HepG2 (cell line): ENCODE results near the gene KTI12. TPM values are rescaled to one million over a fixed set of nuclear protein-coding genes. Genes with fewer than 3 reads are reported as not detected.

Experiments used
- ATAC-seq: fragments of 200-7000 bp; cut with Tn5 transposase; 3 replicates; pipeline ENCODE4 v1.9.1; 2020; ENCODE audit warnings: mild to moderate bottlenecking, moderate library complexity
- BruUV-seq: library from RNA; stranded (reverse); fragments of 400-500 nt; replicated peaks from 2 replicates; lab custom pipeline; 2021; lab: Mats Ljungman, UMichigan
- CTCF ChIA-PET: fragments of 300-600 bp; formaldehyde crosslinking; extraction: SDS; loops from one replicate; lab custom pipeline; 2021; ENCODE audit warnings: low total read pairs, inconsistent platforms, low intra/inter-chr PET ratio; lab: Yijun Ruan, JAX
- POLR2A ChIA-PET: fragments of 350-600 bp; sonication (Branson Sonifier 250); formaldehyde crosslinking; loops from one replicate; lab custom pipeline; 2020; ENCODE audit warnings: antibody characterized with exemption, inconsistent platforms; lab: Yijun Ruan, JAX
- DNase-seq: peaks from one replicate; pipeline ENCODE4 v3.0.0-alpha.2; 2015; ENCODE audit warnings: low spot score
- FAIRE-seq: peaks from 3 replicates; lab custom pipeline; 2011; peaks lifted over from hg19 to GRCh38; lab: Jason Lieb, UNC
- H2AFZ ChIP-seq: one replicate; pipeline ENCODE4 v1.6.1; 2011; ENCODE audit warnings: low read length, inconsistent platforms
- H3K27ac ChIP-seq: fragments of 300-600 bp; 3 replicates; pipeline ENCODE4 v1.8.0; 2011; ENCODE audit warnings: mixed run types, mild to moderate bottlenecking, mixed read lengths, low read length, inconsistent platforms; ENCODE audit not compliant: insufficient read depth; ENCODE audit errors: extremely low read length
- H3K27me3 ChIP-seq, 2 experiments: fragments of 200-600 bp in 1 of 2; 2 replicates in 1 of 2; 3 replicates in 1 of 2; pipeline versions ENCODE4 v1.6.0 to v1.8.0; 2011; ENCODE audit warnings: low read length in 2 of 2, mild to moderate bottlenecking in 2 of 2, moderate library complexity in 2 of 2, inconsistent platforms in 1 of 2; ENCODE audit not compliant: insufficient read depth in 2 of 2, control insufficient read depth in 1 of 2
- H3K36me3 ChIP-seq, 2 experiments: fragments of 200-600 bp in 1 of 2; replicated peaks in 1 of 2; 2 replicates in 1 of 2; 3 replicates in 1 of 2; pipeline versions ENCODE4 v1.5.1 to v1.8.0; 2011; ENCODE audit warnings: low read length in 2 of 2, inconsistent platforms in 1 of 2; ENCODE audit not compliant: insufficient read depth in 2 of 2, control insufficient read depth in 1 of 2
- H3K4me1 ChIP-seq: 2 replicates; pipeline ENCODE4 v1.5.1; 2012; ENCODE audit warnings: low read length, inconsistent platforms; ENCODE audit not compliant: insufficient read depth
- H3K4me2 ChIP-seq: 2 replicates; pipeline ENCODE4 v1.6.0; 2011; ENCODE audit warnings: low read depth, low read length, inconsistent platforms
- H3K4me3 ChIP-seq, 3 experiments: fragments of 200-600 bp in 1 of 3; sonication (generic), shearing (Covaris generic) in 1 of 3; replicated peaks in 1 of 3; 2 replicates each; pipeline ENCODE4 v1.5.1; 2011 to 2016; ENCODE audit warnings: low read length in 3 of 3, inconsistent platforms in 2 of 3, low read depth in 2 of 3, mild to moderate bottlenecking in 2 of 3, control low read depth in 1 of 3, mixed read lengths in 1 of 3; ENCODE audit not compliant: insufficient read depth in 1 of 3
- H3K79me2 ChIP-seq: one replicate; pipeline ENCODE4 v1.6.1; 2011; ENCODE audit warnings: low read length, inconsistent platforms; ENCODE audit not compliant: insufficient read depth
- H3K9ac ChIP-seq: 2 replicates; pipeline ENCODE4 v1.6.0; 2011; ENCODE audit warnings: mild to moderate bottlenecking, low read depth, low read length, inconsistent platforms; ENCODE audit not compliant: insufficient read depth
- H3K9me3 ChIP-seq: 2 replicates; pipeline ENCODE4 v1.5.1; 2012; ENCODE audit warnings: mild to moderate bottlenecking, low read length
- H4K20me1 ChIP-seq: 2 replicates; pipeline ENCODE4 v1.6.0; 2011; ENCODE audit warnings: inconsistent platforms, mild to moderate bottlenecking, low read length, moderate library complexity; ENCODE audit not compliant: insufficient read depth
- ARID5B ChIP-seq: IDR thresholded peaks from 2 replicates; pipeline ENCODE4 v1.4.0; 2020; ENCODE audit warnings: mild to moderate bottlenecking, missing genetic modification reagents
- BHLHE40 ChIP-seq: IDR thresholded peaks from 2 replicates; pipeline ENCODE4 v1.6.1; 2011; ENCODE audit warnings: low read length, improper control_type of control experiment
- CENPX ChIP-seq: sonication (generic); formaldehyde crosslinking; IDR thresholded peaks from 2 replicates; pipeline ENCODE4 v1.9.0; 2021; ENCODE audit warnings: mild to moderate bottlenecking, missing genetic modification reagents, moderate library complexity
- DRAP1 ChIP-seq: IDR thresholded peaks from 2 replicates; pipeline ENCODE4 v1.6.1; 2016; ENCODE audit warnings: missing genetic modification reagents, missing compliant biosample characterization
- HNF1B ChIP-seq: sonication (generic); formaldehyde crosslinking; IDR thresholded peaks from 2 replicates; pipeline ENCODE4 v1.5.1; 2020; ENCODE audit warnings: mild to moderate bottlenecking, moderate library complexity, missing genetic modification reagents
- KLF13 ChIP-seq: sonication (generic); formaldehyde crosslinking; IDR thresholded peaks from 2 replicates; pipeline ENCODE4 v1.4.0; 2020; ENCODE audit warnings: mild to moderate bottlenecking, missing genetic modification reagents
- PAXIP1 ChIP-seq: sonication (generic); formaldehyde crosslinking; conservative IDR thresholded peaks from 2 replicates; pipeline ENCODE4 v1.4.0; 2020; ENCODE audit warnings: mild to moderate bottlenecking, missing genetic modification reagents, moderate library complexity
- SIX1 ChIP-seq: sonication (generic); formaldehyde crosslinking; IDR thresholded peaks from 2 replicates; pipeline ENCODE4 v1.4.0; 2020; ENCODE audit warnings: missing genetic modification reagents, borderline replicate concordance
- SKIL ChIP-seq: sonication (generic); formaldehyde crosslinking; IDR thresholded peaks from 2 replicates; pipeline ENCODE4 v1.8.0; 2022; ENCODE audit warnings: missing genetic modification reagents, mild to moderate bottlenecking, moderate library complexity, borderline replicate concordance
- ZNF879 ChIP-seq: sonication (generic); formaldehyde crosslinking; IDR thresholded peaks from 2 replicates; pipeline ENCODE4 v1.8.1; 2023; ENCODE audit warnings: missing genetic modification reagents
- WGBS: methylation state at CpG from one replicate; pipeline ENCODE4 v1.1.6; 2017; ENCODE audit warnings: low lambda C conversion rate; 5-methylcytosine and 5-hydroxymethylcytosine counted together
- in situ Hi-C: cut with HindIII; loops from 2 replicates; pipeline ENCODE4 v1.10.0; 2017; ENCODE audit warnings: low pct_unique_long_range_greater_than_20kb; ENCODE audit not compliant: extremely low pct_ligation_motif_present
- intact Hi-C: fragments of 100-400 bp; cut with micrococcal nuclease; formaldehyde crosslinking; loops from one replicate; pipeline ENCODE4 v1.10.0; 2022; ENCODE audit not compliant: unreplicated experiment
- polyA plus RNA-seq, 8 experiments: library from polyadenylated mRNA; depleted of rRNA in 3 of 8; stranded (reverse) in 7 of 8; unstranded in 1 of 8; fragments of >200 nt; fragmentation: Illumina TruSeq in 4 of 8; extraction: Trizol in 4 of 8; gene quantifications; 2 replicates each; pipeline versions ENCODE4 v1.2.1 to v1.2.3, GENCODE V29; 2011 to 2016; ENCODE audit warnings: low read depth in 4 of 8, missing spikeins in 1 of 8, mixed read lengths in 1 of 8; ENCODE audit not compliant: insufficient read depth in 1 of 8
- total RNA-seq, 5 experiments: library from RNA; depleted of rRNA; stranded (reverse); fragments of >200 nt; fragmentation: Illumina TruSeq; extraction: Trizol; gene quantifications; 2 replicates each; pipeline ENCODE4 v1.2.3, GENCODE V29; 2016; ENCODE audit warnings: low read depth in 1 of 5

Gene KTI12
- total and polyA plus RNA-seq, 2 of the 13 experiments (the other 11 are each of a cell fraction or from before 2014, with no cell fraction given) = 7.4 to 10.2 TPM

GRCh38 chr1:52028839-52029238 is 4.8 kb downstream of the KTI12 start (continued):
- TF ChIP-seq ARID5B (CRISPR knock-in tag) = peak; percentile 3; the same call in 1 of the 2 replicates
- TF ChIP-seq BHLHE40 = peak; percentile 55; the same call in 1 of the 2 replicates
- peak; percentile 59; the same call in 1 of the 2 replicates for TF ChIP-seq SIX1 (CRISPR knock-in tag)

GRCh38 chr1:52028328-52028727 is 5.3 kb downstream of the KTI12 start:
- ChIA-PET POLR2A (interaction anchor here (0.7 to 2.7 kb wide), 4 partner anchors 9 to 149 kb away, joined by 3 to 15 read pairs (median 3); partner anchors contain the start of gene TXNDC12), CTCF (no interaction called here)
- no peaks in the 10 kb centered on the region for H4K20me1 ChIP-seq
- H3K36me3 ChIP-seq = peaks cover 1 to 27% of the 10 kb centered on the region in 2 experiments; a peak in 4 of 5 replicates
- DNase-seq = peak; percentile 24
- no peak overlapping the region for H3K4me3 ChIP-seq
- intact Hi-C loops (loop anchor here (2.0 kb wide), 1 partner anchor 26 kb away; the partner anchor contains the start of gene TXNDC12), in situ Hi-C loops (no loop called here)
- no TSS peak for BruUV-seq
- peak; percentile 38 for ATAC-seq
- peak; percentile 52 for FAIRE-seq
- peaks cover 35% of the 10 kb centered on the region for H3K79me2 ChIP-seq
- 61% methylated on average over 1 of the region's 1 CpG for WGBS
- no peaks in the 10 kb centered on the region; a peak in 1 of 5 replicates for H3K27me3 ChIP-seq
- H3K4me1 ChIP-seq = peaks cover 49% of the 10 kb centered on the region
- H3K4me2 ChIP-seq = peak overlapping the region; percentile 25
- H3K9me3 ChIP-seq = no peaks in the 10 kb centered on the region
- H3K27ac ChIP-seq = no peak overlapping the region
- no peak overlapping the region for H2AFZ ChIP-seq
- H3K9ac ChIP-seq = no peak overlapping the region
- TF ChIP-seq ZNF879 (CRISPR knock-in tag) = no peak
- no peak for TF ChIP-seq CENPX (CRISPR knock-in tag)
- TF ChIP-seq SKIL (CRISPR knock-in tag) = no peak
- no peak for TF ChIP-seq KLF13 (CRISPR knock-in tag)
- TF ChIP-seq HNF1B = no peak
- no peak for TF ChIP-seq DRAP1 (CRISPR knock-in tag)
- TF ChIP-seq PAXIP1 (CRISPR knock-in tag) = 0 out of 2 replicates have a peak, but pooled peaks have one; percentile 31
